HG03159 (cell line): ENCODE data around the gene COL18A1.
"Not testable (repeated sequence)": the region's sequence is repeated elsewhere in the genome, so short reads cannot be mapped to it uniquely, and the experiment has no call there.

Source experiments
- ATAC-seq: cut with Tn5 transposase; IDR thresholded peaks from one replicate; pipeline ENCODE4 v1.9.1; 2021; ENCODE audit warnings: mild to moderate bottlenecking, moderate library complexity; ENCODE audit not compliant: unreplicated experiment

COL18A1 gene

DNA sequence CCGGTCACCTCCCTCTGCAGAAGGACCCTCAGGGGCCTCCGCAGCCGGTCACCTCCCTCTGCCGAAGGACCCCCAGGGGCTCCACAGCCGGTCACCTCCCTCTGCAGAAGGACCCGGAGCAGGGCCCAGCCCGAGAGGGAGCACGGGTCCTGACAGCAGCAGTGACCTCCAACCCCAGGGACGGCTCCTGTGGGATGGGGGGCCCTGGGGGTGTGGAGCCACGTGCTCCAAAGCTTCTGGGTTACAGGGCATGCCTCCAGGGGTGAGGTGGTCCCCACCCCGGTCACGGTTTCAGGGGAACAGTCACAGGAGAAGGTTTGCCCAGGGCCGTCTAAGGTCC, 97.0 kb downstream of the COL18A1 start:
- no peak for ATAC-seq

DNA sequence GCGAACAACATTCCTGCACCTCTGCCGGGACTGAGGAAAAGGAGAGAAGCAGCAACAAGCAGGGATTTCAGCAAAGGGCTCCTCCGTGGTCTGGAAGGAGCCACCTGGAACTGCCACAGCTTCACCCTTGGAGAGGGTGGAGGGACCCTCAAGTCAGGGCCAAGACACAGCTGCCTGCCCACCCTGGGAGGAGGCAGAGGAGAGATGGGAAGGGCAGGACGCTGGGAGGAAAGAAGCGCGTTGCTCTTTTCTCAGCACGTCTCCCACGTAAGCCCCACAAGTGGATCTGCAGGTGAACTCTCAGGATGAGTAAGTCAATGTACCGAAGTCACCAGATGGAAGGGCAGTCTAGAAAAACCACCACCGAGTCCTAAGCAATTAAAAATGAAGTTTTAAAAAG, 97.6 kb downstream of the COL18A1 start:
- no peak for ATAC-seq

DNA sequence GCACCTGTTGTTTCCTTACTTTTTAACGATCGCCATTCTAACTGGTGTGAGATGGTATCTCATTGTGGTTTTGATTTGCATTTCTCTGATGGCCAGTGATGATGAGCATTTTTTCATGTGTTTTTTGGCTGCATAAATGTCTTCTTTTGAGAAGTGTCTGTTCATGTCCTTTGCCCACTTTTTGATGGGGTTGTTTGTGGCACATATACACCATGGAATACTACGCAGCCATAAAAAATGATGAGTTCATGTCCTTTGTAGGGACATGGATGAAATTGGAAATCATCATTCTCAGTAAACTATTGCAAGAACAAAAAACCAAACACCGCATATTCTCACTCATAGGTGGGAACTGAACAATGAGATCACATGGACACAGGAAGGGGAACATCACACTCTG, 98.3 kb downstream of the COL18A1 start:
- ATAC-seq = not testable (repeated sequence)

DNA sequence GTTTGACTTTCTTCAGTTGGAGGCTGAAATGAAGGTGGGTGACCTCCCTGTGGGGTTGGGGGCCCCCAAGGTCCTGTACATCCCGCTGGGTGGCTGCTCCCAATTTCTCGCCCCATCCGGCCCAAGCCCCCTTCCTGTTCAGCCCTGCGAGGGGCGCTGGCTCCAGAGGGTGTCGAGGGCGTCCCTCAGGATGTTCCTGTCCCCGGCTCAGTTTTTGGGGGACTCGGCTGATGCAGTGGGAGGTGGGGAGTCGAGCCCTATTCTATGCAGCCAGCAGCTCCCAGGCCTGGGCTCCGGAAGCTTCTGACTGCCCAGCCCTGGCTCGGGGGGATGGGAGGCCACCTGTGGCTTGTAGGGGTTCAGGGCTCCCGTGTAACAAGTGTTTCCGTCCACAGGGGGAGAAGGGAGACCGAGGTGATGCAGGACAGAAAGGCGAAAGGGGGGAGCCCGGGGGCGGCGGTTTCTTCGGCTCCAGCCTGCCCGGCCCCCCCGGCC, 99.1 kb downstream of the COL18A1 start:
- no peak for ATAC-seq

- no peak for ATAC-seq
Measured at GRCh38 chr21:45504516-45505415, 99.8 kb downstream of the COL18A1 start.

DNA sequence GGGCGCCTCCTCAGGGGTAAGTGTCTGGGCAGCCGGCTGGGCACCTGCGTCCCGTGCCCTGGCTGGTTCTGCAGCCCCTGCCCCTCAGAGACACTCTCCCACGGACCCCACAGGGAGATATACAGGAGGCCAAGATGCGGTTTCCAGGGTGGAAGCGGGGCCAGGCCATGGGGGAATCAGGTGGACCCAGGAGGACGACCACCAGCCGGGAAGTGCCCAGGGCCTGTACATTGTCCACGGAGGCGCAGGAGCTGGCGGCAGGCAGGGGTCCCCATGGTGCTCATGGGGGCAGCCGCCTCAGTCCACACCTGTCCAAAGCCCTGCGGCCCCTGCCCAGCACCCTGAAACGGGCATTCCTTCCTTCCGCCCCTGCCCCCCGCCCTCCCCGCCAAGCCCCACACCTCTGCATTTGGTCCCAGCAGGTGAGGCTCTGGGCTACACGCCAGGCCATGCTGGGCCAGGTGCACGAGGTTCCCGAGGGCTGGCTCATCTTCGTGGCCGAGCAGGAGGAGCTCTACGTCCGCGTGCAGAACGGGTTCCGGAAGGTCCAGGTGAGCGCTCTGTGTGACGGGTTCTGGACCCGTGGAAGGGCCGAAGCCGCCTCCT, 100.6 kb downstream of the COL18A1 start:
- ATAC-seq = no peak

DNA sequence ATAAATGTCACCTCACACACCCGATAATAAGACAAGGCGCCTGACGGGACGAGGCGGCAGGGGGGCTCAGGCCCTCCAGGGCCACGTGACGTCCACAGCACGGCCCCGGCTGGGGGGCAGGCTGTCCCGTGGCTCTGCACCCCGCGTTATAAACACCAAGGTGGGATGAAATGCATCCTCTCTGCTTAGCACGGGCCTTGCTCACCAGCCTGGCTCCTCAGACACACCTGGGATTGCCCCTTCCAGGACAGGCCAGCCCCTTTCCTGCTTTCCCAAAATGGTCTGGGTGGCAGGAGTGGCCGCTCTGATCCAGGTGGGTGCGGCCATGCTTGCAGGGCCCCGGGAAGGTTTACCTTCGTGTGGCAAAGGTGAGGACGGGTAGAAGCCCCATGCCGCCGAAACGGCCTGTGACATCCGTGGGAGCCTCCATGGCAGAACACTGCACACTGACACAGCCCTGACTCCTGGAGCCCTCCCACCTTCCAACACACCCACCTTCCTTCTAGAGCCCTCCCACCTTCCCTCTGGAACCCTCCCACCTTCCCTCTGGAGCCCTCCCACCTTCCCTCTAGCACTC, 101.4 kb downstream of the COL18A1 start:
- no peak for ATAC-seq

DNA sequence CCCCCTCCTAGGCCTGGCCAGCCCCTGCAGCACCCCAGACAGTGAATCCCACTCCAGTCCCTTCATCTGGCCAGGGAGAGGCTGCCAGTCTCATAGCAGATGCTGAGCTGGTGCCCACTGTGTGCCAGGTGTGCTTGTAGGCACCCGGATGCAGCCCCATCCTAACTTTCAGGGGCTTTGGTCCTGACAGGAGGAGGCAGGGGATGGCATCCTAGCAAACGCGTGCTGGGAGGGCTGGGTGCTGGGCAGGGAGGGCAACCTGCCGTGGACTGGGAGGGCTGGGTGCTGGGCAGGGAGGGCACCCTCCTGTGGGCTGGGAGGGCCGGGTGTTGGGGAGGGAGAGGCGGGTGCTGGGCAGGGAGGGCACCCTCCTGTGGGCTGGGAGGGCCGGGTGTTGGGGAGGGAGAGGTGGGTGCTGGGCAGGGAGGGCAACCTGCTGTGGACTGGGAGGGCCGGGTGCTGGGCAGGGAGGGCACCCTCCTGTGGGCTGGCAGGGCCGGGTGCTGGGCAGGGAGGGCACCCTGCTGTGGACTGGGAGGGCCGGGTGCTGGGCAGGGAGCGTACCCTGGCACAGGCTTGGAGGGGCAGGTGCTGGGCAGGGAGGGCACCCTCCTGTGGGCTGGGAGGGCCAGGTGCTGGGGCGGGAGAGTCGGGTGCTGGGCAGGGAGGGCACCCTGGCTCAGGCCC, 102.0 kb downstream of the COL18A1 start:
- no peak for ATAC-seq

DNA sequence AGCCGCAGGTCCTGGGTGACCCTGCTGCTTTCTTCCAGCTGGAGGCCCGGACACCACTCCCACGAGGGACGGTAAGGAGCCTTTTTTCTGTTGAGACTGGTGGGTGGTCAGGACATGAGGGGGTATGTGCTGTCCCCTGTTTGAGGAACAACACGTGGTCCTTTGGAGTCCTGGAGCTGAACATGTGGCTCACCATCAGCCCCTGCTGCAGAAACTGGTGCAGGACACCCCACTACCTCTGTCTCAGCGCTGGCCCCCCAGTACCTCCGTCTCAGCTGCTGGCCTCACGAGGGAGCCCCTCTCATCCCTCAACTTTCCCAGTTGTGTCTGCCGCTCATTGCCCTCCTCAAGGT, 102.5 kb downstream of the COL18A1 start:
- ATAC-seq = no peak

- ATAC-seq = no peak
Measured at GRCh38 chr21:45507888-45508508, 103.0 kb downstream of the COL18A1 start.

DNA sequence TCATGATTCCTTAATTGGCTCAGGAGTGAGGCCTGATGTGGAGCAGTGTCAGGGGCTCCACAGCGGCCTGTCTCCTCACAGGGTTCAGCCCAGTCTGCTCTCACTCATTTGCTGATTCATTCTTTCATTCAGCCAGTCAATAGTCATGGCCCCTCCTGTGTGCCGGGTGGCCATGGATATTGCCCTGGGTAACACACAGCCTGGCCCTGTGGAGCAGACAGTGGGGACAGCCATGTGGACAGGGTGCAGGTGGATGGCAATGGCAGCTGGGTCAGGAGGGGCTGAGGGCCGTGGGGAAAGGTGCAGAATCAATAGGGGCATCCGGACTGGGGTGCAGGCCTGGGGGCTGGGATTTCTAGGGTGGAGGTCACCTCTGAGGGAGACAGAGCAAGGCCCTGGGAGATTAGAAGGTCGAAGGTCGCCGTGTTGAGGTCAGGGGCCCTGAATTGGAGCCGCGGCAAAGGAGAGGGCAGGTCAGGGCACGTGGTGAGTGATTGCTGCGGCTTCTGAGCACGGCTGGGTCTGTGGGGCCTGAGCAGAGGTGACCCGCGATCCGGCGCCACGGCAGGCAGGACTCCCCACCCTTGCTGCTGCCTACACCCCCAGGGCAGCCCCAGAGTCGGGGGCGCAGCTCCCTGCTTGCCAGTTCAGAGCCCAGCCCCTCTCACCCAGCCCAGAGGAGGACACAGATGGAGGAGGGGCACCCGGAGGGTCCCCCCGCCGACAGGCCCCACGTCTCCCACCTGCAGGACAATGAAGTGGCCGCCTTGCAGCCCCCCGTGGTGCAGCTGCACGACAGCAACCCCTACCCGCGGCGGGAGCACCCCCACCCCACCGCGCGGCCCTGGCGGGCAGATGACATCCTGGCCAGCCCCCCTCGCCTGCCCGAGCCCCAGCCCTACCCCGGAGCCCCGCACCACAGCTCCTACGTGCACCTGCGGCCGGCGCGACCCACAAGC, 103.9 kb downstream of the COL18A1 start:
- no peak for ATAC-seq

DNA sequence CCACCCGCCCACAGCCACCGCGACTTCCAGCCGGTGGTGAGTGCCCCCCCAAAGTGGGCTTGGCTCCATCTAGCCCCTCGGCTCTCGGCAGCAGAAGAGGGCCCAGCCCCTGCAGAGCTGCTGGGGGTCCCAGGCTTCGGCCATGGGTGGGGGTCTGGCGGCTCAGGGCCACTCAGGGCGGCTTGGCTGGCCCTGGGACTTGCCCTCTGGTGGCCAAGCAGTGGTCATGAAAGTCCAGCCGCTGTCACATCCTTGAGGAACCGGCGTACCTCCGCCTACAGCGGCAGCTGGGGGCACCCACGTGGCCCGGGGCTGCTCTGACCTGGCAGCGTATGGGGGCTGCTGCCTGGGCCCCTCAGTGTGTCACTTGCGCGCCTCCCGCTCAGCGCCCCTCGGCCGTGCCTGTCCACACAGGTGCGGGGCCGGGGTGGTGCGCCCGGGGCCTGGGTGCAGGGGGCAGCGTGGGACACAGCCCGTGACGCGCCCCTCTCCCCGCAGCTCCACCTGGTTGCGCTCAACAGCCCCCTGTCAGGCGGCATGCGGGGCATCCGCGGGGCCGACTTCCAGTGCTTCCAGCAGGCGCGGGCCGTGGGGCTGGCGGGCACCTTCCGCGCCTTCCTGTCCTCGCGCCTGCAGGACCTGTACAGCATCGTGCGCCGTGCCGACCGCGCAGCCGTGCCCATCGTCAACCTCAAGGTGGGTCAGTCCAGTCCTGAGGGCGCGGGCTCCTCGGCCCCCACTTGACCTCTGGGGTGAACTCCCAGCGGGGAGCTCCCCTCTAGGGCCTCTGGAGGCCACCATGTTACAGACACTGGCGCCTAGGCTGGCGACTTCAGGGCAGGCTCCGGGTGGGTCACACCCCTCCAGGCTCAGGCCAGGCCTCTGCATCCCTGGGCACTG, 104.9 kb downstream of the COL18A1 start:
- ATAC-seq = no peak

DNA sequence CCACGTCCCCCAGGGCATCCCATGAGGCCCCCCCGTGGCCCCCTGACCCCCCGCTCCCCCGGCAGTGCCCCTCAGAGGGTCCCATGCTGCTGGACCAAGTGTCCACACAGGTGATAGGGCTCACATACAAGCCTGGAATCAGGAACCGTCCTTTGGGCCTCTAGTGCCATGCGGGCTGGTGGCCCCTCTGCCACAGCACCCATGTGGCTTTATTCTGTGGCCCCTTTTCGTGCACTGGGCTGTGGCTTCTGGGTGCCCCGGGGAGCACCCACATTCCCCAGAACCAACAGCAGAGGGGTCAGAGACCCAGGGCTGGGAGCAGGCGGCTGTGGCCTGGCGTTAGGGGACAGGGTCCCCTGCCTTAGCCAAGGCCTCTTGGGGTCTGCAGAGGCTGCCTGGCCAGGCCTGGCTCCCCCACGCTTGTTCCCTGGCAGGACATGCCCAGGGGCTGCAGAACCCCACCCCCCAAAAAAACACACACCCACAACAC, 105.5 kb downstream of the COL18A1 start:
- no peak for ATAC-seq

DNA sequence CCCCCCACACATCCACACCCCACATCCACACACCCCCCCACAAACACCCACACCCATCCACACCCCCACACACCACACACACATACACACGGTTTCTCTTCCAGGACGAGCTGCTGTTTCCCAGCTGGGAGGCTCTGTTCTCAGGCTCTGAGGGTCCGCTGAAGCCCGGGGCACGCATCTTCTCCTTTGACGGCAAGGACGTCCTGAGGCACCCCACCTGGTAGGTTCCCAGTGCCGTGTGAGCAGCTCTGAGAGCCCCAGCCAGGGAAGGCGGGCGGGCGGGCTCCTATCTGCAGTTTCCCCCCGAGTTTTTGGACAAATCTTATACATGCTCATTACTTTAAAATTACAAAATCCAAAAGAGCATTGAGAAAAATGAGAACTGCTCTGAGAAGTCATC, 106.0 kb downstream of the COL18A1 start:
- no peak for ATAC-seq

GRCh38 chr21:45511661-45512431, 106.9 kb downstream of the COL18A1 start:
- no peak for ATAC-seq

DNA sequence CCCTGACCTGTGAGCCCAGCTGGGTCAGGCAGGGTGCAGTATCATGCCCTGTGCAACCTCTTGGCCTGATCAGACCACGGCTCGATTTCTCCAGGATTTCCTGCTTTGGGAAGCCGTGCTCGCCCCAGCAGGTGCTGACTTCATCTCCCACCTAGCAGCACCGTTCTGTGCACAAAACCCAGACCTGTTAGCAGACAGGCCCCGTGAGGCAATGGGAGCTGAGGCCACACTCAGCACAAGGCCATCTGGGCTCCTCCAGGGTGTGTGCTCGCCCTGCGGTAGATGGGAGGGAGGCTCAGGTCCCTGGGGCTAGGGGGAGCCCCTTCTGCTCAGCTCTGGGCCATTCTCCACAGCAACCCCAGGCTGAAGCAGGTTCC, 107.6 kb downstream of the COL18A1 start:
- no peak for ATAC-seq

DNA sequence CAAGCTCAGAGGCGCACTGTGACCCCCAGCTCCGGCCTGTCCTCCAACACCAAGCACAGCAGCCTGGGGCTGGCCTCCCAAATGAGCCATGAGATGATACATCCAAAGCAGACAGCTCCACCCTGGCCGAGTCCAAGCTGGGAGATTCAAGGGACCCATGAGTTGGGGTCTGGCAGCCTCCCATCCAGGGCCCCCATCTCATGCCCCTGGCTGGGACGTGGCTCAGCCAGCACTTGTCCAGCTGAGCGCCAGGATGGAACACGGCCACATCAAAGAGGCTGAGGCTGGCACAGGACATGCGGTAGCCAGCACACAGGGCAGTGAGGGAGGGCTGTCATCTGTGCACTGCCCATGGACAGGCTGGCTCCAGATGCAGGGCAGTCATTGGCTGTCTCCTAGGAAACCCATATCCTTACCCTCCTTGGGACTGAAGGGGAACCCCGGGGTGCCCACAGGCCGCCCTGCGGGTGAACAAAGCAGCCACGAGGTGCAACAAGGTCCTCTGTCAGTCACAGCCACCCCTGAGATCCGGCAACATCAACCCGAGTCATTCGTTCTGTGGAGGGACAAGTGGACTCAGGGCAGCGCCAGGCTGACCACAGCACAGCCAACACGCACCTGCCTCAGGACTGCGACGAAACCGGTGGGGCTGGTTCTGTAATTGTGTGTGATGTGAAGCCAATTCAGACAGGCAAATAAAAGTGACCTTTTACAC, 108.2 kb downstream of the COL18A1 start:
- no peak for ATAC-seq
